C1 segment of cervical spinal cord (tissue), 14 donors: Measurements from ENCODE around the gene TRIM38.
"Not testable (repeated sequence)": the region's sequence is repeated elsewhere in the genome, so short reads cannot be mapped to it uniquely, and the experiment has no call there.

Experiments used
- DNase-seq, 14 donors: peaks; one replicate each; lab custom pipeline; 2025; lab: John Stamatoyannopoulos, UW

The TRIM38 gene

GRCh38 chr6:25942561-25943147 lies 19.9 kb upstream of the TRIM38 start:
- no peak for DNase-seq

GRCh38 chr6:25943887-25944286 lies 18.7 kb upstream of the TRIM38 start:
- DNase-seq: no peak

- DNase-seq: no peak
Measured at GRCh38 chr6:25944688-25945574, 17.7 kb upstream of the TRIM38 start.

- not testable (repeated sequence) for DNase-seq
Measured at GRCh38 chr6:25945738-25946137, 16.9 kb upstream of the TRIM38 start.

- no peak for DNase-seq
Measured at GRCh38 chr6:25946631-25947030, 16.0 kb upstream of the TRIM38 start.

GRCh38 chr6:25947492-25947891 lies 15.1 kb upstream of the TRIM38 start:
- not testable (repeated sequence) for DNase-seq

GRCh38 chr6:25949695-25950094 lies 12.9 kb upstream of the TRIM38 start:
- no peak for DNase-seq

GRCh38 chr6:25950297-25950696 lies 12.3 kb upstream of the TRIM38 start:
- DNase-seq: no peak

- DNase-seq: no peak
Measured at GRCh38 chr6:25951296-25952032, 11.1 kb upstream of the TRIM38 start.

- DNase-seq: no peak
Measured at GRCh38 chr6:25952535-25952934, 10.1 kb upstream of the TRIM38 start.

- DNase-seq: no peak
Measured at GRCh38 chr6:25953733-25954132, 8.9 kb upstream of the TRIM38 start.

GRCh38 chr6:25954756-25955155 lies 7.8 kb upstream of the TRIM38 start:
- DNase-seq: no peak

GRCh38 chr6:25956226-25956625 lies 6.4 kb upstream of the TRIM38 start:
- no peak for DNase-seq

GRCh38 chr6:25958700-25959162 lies 3.9 kb upstream of the TRIM38 start:
- DNase-seq: no peak

GRCh38 chr6:25959890-25960536 lies 2.6 kb upstream of the TRIM38 start:
- DNase-seq: no peak

- no peak for DNase-seq
Measured at GRCh38 chr6:25960734-25961133, 1.9 kb upstream of the TRIM38 start.

GRCh38 chr6:25961619-25962148 lies 918 bp upstream of the TRIM38 start:
- DNase-seq: no peak

- no peak for DNase-seq
Measured at GRCh38 chr6:25963426-25964123, 973 bp downstream of the TRIM38 start.

GRCh38 chr6:25965058-25965457 lies 2.5 kb downstream of the TRIM38 start:
- no peak for DNase-seq

- no peak for DNase-seq
Measured at GRCh38 chr6:25966711-25967110, 4.1 kb downstream of the TRIM38 start.

- DNase-seq: no peak
Measured at GRCh38 chr6:25968769-25969168, 6.2 kb downstream of the TRIM38 start.
